ENCODE data around the gene TMEM164.

The TMEM164 gene

GRCh38 chrX:110156167-110156754, 153.3 kb downstream of the TMEM164 start:
- H3K23ac ChIP-seq (ENCODE audit: low read length): no peak overlapping the region
- no peaks in the 10 kb centered on the region for H3K4me1 ChIP-seq (ENCODE audit: control insufficient read depth, low read depth, low read length)
- no peak overlapping the region for H3K9ac ChIP-seq (ENCODE audit: low read length)
- no peaks in the 10 kb centered on the region for H3K79me1 ChIP-seq (ENCODE audit: low read length)
- no peak overlapping the region for H3K4me3 ChIP-seq (ENCODE audit: low read length)
- no peak overlapping the region for H3K4me2 ChIP-seq (ENCODE audit: low read length)
- no peak overlapping the region for H2BK5ac ChIP-seq (ENCODE audit: low read length)
- no peak overlapping the region for H3K4ac ChIP-seq (ENCODE audit: low read depth, low read length)
- no peak overlapping the region for H2AK5ac ChIP-seq (ENCODE audit: low read length)
- DNase-seq: no peak
- no peak overlapping the region for H4K8ac ChIP-seq (ENCODE audit: low read depth, low read length)
- no peak overlapping the region for H3K18ac ChIP-seq (ENCODE audit: low read length)
- H2BK15ac ChIP-seq (replicated peaks; ENCODE audit: low read depth): no peak overlapping the region
- H2BK120ac ChIP-seq (ENCODE audit: low read depth, low read length): no peak overlapping the region
- no peaks in the 10 kb centered on the region for H3K36me3 ChIP-seq (ENCODE audit: control insufficient read depth, insufficient read depth, low read length)
- H3K27me3 ChIP-seq (ENCODE audit: insufficient read depth, low read length, poor library complexity): no peaks in the 10 kb centered on the region
- H3K79me2 ChIP-seq (ENCODE audit: control insufficient read depth, insufficient read depth, low read length): no peaks in the 10 kb centered on the region
- H3K27ac ChIP-seq (ENCODE audit: low read depth, low read length): no peak overlapping the region
- 100% methylated on average over 2 of the region's 6 CpGs for WGBS (ENCODE audit: extremely low coverage, insufficient coverage, low lambda C conversion rate)
- no peak overlapping the region for H4K5ac ChIP-seq (ENCODE audit: low read length)
- H3K56ac ChIP-seq (ENCODE audit: low read length): no peak overlapping the region

GRCh38 chrX:110157444-110157843, 154.5 kb downstream of the TMEM164 start:
- Histone ChIP-seq H3K23ac (ENCODE audit: low read length) (no peak overlapping the region), H3K79me1 (ENCODE audit: low read length) (no peaks in the 10 kb centered on the region), H3K4me1 (ENCODE audit: control insufficient read depth, low read depth, low read length) (no peaks in the 10 kb centered on the region), H3K18ac (ENCODE audit: low read length) (no peak overlapping the region), H3K36me3 (ENCODE audit: control insufficient read depth, insufficient read depth, low read length) (no peaks in the 10 kb centered on the region), H3K56ac (ENCODE audit: low read length) (no peak overlapping the region), H4K5ac (ENCODE audit: low read length) (no peak overlapping the region), H3K4ac (ENCODE audit: low read depth, low read length) (no peak overlapping the region), H3K4me3 (ENCODE audit: low read length) (no peak overlapping the region), H3K27me3 (ENCODE audit: insufficient read depth, low read length, poor library complexity) (no peaks in the 10 kb centered on the region), H3K79me2 (ENCODE audit: control insufficient read depth, insufficient read depth, low read length) (no peaks in the 10 kb centered on the region), H2BK120ac (ENCODE audit: low read depth, low read length) (no peak overlapping the region), H4K8ac (ENCODE audit: low read depth, low read length) (no peak overlapping the region), H2AK5ac (ENCODE audit: low read length) (no peak overlapping the region), H2BK15ac (replicated peaks; ENCODE audit: low read depth) (no peak overlapping the region), H3K4me2 (ENCODE audit: low read length) (no peak overlapping the region), H2BK5ac (ENCODE audit: low read length) (no peak overlapping the region), H3K27ac (ENCODE audit: low read depth, low read length) (no peak overlapping the region), H3K9ac (ENCODE audit: low read length) (no peak overlapping the region)
- DNase-seq: no peak
- no CpG with 5 or more reads among the region's 1 CpG for whole genome bisulfite sequencing (ENCODE audit: extremely low coverage, insufficient coverage, low lambda C conversion rate)

- H3K18ac ChIP-seq (ENCODE audit: low read length): no peak overlapping the region
- H2AK5ac ChIP-seq (ENCODE audit: low read length): no peak overlapping the region
- H3K36me3 ChIP-seq (ENCODE audit: control insufficient read depth, insufficient read depth, low read length): no peaks in the 10 kb centered on the region
- H3K79me1 ChIP-seq (ENCODE audit: low read length): no peaks in the 10 kb centered on the region
- H3K4ac ChIP-seq (ENCODE audit: low read depth, low read length): no peak overlapping the region
- no peak for DNase-seq
- no peak overlapping the region for H3K27ac ChIP-seq (ENCODE audit: low read depth, low read length)
- no peak overlapping the region for H3K4me2 ChIP-seq (ENCODE audit: low read length)
- no peak overlapping the region for H4K8ac ChIP-seq (ENCODE audit: low read depth, low read length)
- no peak overlapping the region for H3K23ac ChIP-seq (ENCODE audit: low read length)
- H3K27me3 ChIP-seq (ENCODE audit: insufficient read depth, low read length, poor library complexity): no peaks in the 10 kb centered on the region
- no peak overlapping the region for H3K9ac ChIP-seq (ENCODE audit: low read length)
- H3K4me1 ChIP-seq (ENCODE audit: control insufficient read depth, low read depth, low read length): no peaks in the 10 kb centered on the region
- H2BK5ac ChIP-seq (ENCODE audit: low read length): no peak overlapping the region
- no peaks in the 10 kb centered on the region for H3K79me2 ChIP-seq (ENCODE audit: control insufficient read depth, insufficient read depth, low read length)
- no peak overlapping the region for H4K5ac ChIP-seq (ENCODE audit: low read length)
- H3K56ac ChIP-seq (ENCODE audit: low read length): no peak overlapping the region
- H2BK120ac ChIP-seq (ENCODE audit: low read depth, low read length): no peak overlapping the region
- H3K4me3 ChIP-seq (ENCODE audit: low read length): no peak overlapping the region
- H2BK15ac ChIP-seq (replicated peaks; ENCODE audit: low read depth): no peak overlapping the region
- no CpG with 5 or more reads among the region's 7 CpGs for whole genome bisulfite sequencing (ENCODE audit: extremely low coverage, insufficient coverage, low lambda C conversion rate)
Observed at GRCh38 chrX:110159235-110159634, 156.3 kb downstream of the TMEM164 start.

- Histone ChIP-seq H3K4me2 (ENCODE audit: low read length) (no peak overlapping the region), H3K18ac (ENCODE audit: low read length) (no peak overlapping the region), H3K23ac (ENCODE audit: low read length) (no peak overlapping the region), H2BK15ac (replicated peaks; ENCODE audit: low read depth) (no peak overlapping the region), H3K9ac (ENCODE audit: low read length) (no peak overlapping the region), H3K27ac (ENCODE audit: low read depth, low read length) (no peak overlapping the region), H3K56ac (ENCODE audit: low read length) (no peak overlapping the region), H3K36me3 (ENCODE audit: control insufficient read depth, insufficient read depth, low read length) (no peaks in the 10 kb centered on the region), H3K4me3 (ENCODE audit: low read length) (no peak overlapping the region), H3K4ac (ENCODE audit: low read depth, low read length) (no peak overlapping the region), H3K79me2 (ENCODE audit: control insufficient read depth, insufficient read depth, low read length) (no peaks in the 10 kb centered on the region), H3K27me3 (ENCODE audit: insufficient read depth, low read length, poor library complexity) (no peaks in the 10 kb centered on the region), H2AK5ac (ENCODE audit: low read length) (no peak overlapping the region), H2BK120ac (ENCODE audit: low read depth, low read length) (no peak overlapping the region), H3K4me1 (ENCODE audit: control insufficient read depth, low read depth, low read length) (no peaks in the 10 kb centered on the region), H4K5ac (ENCODE audit: low read length) (no peak overlapping the region), H3K79me1 (ENCODE audit: low read length) (no peaks in the 10 kb centered on the region), H2BK5ac (ENCODE audit: low read length) (no peak overlapping the region), H4K8ac (ENCODE audit: low read depth, low read length) (no peak overlapping the region)
- no CpG with 5 or more reads among the region's 2 CpGs for WGBS (ENCODE audit: extremely low coverage, insufficient coverage, low lambda C conversion rate)
- DNase-seq: no peak
Observed at GRCh38 chrX:110159865-110160264, 157.0 kb downstream of the TMEM164 start.

GRCh38 chrX:110161361-110161686, 158.4 kb downstream of the TMEM164 start:
- no peaks in the 10 kb centered on the region for H3K79me2 ChIP-seq (ENCODE audit: control insufficient read depth, insufficient read depth, low read length)
- no peak overlapping the region for H2BK15ac ChIP-seq (replicated peaks; ENCODE audit: low read depth)
- no peak overlapping the region for H3K18ac ChIP-seq (ENCODE audit: low read length)
- no peak for DNase-seq
- H3K4ac ChIP-seq (ENCODE audit: low read depth, low read length): no peak overlapping the region
- H4K5ac ChIP-seq (ENCODE audit: low read length): no peak overlapping the region
- H4K8ac ChIP-seq (ENCODE audit: low read depth, low read length): no peak overlapping the region
- H3K4me3 ChIP-seq (ENCODE audit: low read length): no peak overlapping the region
- no peak overlapping the region for H3K27ac ChIP-seq (ENCODE audit: low read depth, low read length)
- H3K36me3 ChIP-seq (ENCODE audit: control insufficient read depth, insufficient read depth, low read length): no peaks in the 10 kb centered on the region
- H3K56ac ChIP-seq (ENCODE audit: low read length): no peak overlapping the region
- no peaks in the 10 kb centered on the region for H3K4me1 ChIP-seq (ENCODE audit: control insufficient read depth, low read depth, low read length)
- no peak overlapping the region for H2AK5ac ChIP-seq (ENCODE audit: low read length)
- no peak overlapping the region for H3K4me2 ChIP-seq (ENCODE audit: low read length)
- no peaks in the 10 kb centered on the region for H3K27me3 ChIP-seq (ENCODE audit: insufficient read depth, low read length, poor library complexity)
- H3K9ac ChIP-seq (ENCODE audit: low read length): no peak overlapping the region
- no peaks in the 10 kb centered on the region for H3K79me1 ChIP-seq (ENCODE audit: low read length)
- no peak overlapping the region for H2BK5ac ChIP-seq (ENCODE audit: low read length)
- no CpG with 5 or more reads among the region's 1 CpG for WGBS (ENCODE audit: extremely low coverage, insufficient coverage, low lambda C conversion rate)
- no peak overlapping the region for H3K23ac ChIP-seq (ENCODE audit: low read length)
- H2BK120ac ChIP-seq (ENCODE audit: low read depth, low read length): no peak overlapping the region

GRCh38 chrX:110162131-110162530, 159.2 kb downstream of the TMEM164 start:
- WGBS (ENCODE audit: extremely low coverage, insufficient coverage, low lambda C conversion rate): no CpG with 5 or more reads among the region's 1 CpG

More at GRCh38 chrX:110162131-110162530, 159.2 kb downstream of the TMEM164 start:
- Histone ChIP-seq H2BK120ac (ENCODE audit: low read depth, low read length) (no peak overlapping the region), H3K79me2 (ENCODE audit: control insufficient read depth, insufficient read depth, low read length) (no peaks in the 10 kb centered on the region), H3K4me2 (ENCODE audit: low read length) (no peak overlapping the region), H3K23ac (ENCODE audit: low read length) (no peak overlapping the region), H3K4me1 (ENCODE audit: control insufficient read depth, low read depth, low read length) (no peaks in the 10 kb centered on the region), H3K27ac (ENCODE audit: low read depth, low read length) (no peak overlapping the region), H3K4ac (ENCODE audit: low read depth, low read length) (no peak overlapping the region), H4K5ac (ENCODE audit: low read length) (no peak overlapping the region), H3K18ac (ENCODE audit: low read length) (no peak overlapping the region), H2BK15ac (replicated peaks; ENCODE audit: low read depth) (no peak overlapping the region), H3K79me1 (ENCODE audit: low read length) (no peaks in the 10 kb centered on the region), H3K9ac (ENCODE audit: low read length) (no peak overlapping the region), H4K8ac (ENCODE audit: low read depth, low read length) (no peak overlapping the region), H3K36me3 (ENCODE audit: control insufficient read depth, insufficient read depth, low read length) (no peaks in the 10 kb centered on the region), H2BK5ac (ENCODE audit: low read length) (no peak overlapping the region), H3K27me3 (ENCODE audit: insufficient read depth, low read length, poor library complexity) (no peaks in the 10 kb centered on the region), H3K56ac (ENCODE audit: low read length) (no peak overlapping the region), H2AK5ac (ENCODE audit: low read length) (no peak overlapping the region), H3K4me3 (ENCODE audit: low read length) (no peak overlapping the region)
- no peak for DNase-seq
